GM19025 (cell line): Measurements from ENCODE around the gene DOCK3.
"Not testable (repeated sequence)": the region's sequence is repeated elsewhere in the genome, so short reads cannot be mapped to it uniquely, and the experiment has no call there.

Source experiments
- ATAC-seq: cut with Tn5 transposase; IDR thresholded peaks from one replicate; pipeline ENCODE4 v1.9.1; 2021; ENCODE audit warnings: mild to moderate bottlenecking, low read depth, moderate library complexity; ENCODE audit not compliant: unreplicated experiment

DOCK3 gene

DNA sequence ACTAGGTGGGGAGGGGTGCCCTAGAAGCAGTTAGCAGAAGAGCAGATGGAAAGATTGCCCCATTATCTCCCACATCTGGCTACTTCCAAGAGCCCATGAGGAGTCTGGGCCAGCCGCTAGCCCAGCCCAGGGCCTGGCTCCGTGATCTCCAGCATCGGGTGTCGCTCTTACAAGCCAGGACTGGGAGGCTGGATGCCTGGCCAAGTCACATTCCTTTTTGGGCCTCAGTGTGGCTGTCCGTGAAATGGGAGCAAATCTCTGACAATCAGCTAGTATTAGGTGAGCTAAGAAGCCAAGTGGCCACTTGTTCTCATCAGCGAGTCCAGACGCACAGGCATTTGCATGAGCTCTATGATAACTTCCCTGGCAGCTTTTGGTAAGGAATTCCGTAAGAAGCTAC lies 23.3 kb upstream of the DOCK3 start:
- no peak for ATAC-seq

DNA sequence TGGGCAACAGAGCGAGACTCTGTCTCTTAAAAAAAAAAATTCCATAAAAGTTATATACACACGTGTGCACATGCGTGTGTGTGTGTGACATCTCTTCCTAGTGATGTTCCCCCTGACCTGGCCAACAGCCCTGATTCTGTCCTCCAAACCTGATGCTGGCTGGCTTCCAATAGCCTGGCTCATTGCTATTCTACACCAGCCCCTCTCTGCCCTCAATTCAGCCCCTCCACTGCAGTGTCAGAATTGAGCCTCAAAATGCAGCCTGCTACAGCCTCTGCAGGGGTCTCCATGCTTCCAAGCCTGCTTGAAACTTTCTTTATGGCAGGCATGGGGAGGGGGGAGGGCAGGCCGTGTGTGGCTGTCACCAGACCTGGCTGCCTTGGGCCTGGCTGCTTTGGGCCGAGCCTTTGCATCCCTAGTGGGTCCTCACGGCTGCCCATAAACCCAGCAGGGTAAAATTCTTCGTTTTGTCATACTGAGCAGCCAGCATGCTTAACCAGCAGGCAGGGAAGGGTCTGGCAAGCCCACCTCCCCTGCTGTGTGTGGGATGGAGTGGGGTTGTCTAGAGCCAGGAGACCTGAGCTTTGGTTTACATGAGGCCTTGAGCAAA lies 22.7 kb upstream of the DOCK3 start:
- ATAC-seq = no peak

DNA sequence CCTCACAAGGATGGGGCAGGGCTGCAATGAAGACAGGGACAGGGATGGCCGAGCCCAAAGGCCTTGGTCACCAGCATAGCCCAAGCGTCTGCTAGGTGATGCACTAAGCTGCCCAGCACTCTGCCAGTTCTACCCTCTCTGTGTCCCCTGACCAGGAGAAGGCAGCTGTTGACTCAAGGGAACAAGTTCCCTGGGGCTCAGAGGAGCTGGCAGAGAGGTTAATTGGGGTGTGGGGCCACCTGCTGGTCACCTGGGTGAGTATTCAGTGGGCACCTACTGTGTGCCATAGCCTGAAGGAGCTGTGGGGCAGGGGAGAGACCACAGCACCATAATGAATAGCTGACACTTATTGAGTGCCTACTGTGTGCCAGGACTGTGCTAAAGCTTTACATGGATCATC lies 22.0 kb upstream of the DOCK3 start:
- ATAC-seq = no peak

DNA sequence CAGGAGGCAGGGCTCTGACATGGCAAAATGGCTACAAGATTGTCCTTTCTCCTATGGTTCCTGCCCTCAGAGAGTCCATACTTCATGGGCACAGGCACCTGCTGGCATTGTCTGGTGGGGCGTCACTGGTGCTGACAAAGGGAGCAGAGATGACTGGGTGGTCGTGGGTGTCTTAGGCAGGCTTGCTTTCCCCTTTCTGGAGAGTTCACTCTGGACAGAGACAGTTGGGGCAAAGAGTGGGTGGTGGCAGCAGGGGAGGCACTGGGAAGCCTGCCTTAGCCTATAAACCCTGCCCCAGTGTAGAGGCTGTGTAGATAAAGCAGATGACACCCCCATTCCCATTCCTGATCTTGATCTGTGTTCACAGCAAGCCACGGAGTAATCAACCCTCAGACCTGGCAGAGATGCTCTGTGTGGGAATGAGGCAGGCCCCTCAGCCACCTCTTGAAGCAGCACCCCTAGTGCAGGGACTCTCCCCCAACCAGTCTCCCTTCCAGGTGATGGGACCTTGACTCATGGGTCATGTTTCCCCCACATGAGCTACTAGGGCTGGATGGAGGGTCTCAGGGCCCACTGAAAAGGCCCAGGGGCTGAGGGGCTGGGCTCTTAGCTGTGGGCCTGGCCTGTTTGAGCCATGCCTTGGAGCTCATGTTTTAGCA lies 20.7 kb upstream of the DOCK3 start:
- no peak for ATAC-seq

DNA sequence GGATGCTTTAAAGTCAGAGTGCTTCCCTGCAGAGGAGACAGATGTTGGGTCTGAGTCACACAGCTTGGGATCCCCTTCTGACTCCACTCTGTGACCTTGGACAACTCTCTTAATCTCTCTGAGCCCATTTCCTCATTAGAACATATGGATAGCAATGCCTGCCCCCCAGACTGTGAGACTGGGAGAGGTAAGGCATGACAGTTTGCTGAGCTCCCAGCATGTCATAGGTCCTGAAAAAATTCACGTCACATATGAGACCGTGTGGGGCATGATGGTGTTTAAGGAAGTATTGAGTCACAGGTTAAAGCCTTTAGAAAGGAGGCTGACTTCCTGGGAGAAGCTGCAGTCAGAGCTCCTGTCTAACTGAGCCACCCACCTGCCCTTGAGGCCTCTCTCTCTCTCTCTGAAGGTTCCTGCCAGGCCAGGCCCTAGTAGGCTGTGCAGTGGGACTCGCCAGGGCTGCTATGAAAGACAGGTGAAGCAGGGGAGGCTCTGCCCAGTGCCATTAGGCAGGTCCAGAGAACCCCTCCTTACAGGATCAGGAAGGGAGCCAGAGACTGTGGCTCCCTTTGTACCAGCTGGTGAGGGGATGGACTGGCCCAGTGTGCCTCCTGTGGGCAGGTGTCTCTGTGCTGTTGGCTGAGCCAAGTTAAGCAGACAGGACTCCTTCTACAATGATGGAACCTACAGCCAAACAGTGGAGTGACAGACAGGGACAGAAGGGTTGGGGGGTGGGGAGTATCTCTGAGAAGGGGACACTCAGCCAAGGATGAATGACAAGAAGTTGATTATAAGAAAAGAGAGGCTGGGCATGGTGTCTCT lies 19.5 kb upstream of the DOCK3 start:
- no peak for ATAC-seq

DNA sequence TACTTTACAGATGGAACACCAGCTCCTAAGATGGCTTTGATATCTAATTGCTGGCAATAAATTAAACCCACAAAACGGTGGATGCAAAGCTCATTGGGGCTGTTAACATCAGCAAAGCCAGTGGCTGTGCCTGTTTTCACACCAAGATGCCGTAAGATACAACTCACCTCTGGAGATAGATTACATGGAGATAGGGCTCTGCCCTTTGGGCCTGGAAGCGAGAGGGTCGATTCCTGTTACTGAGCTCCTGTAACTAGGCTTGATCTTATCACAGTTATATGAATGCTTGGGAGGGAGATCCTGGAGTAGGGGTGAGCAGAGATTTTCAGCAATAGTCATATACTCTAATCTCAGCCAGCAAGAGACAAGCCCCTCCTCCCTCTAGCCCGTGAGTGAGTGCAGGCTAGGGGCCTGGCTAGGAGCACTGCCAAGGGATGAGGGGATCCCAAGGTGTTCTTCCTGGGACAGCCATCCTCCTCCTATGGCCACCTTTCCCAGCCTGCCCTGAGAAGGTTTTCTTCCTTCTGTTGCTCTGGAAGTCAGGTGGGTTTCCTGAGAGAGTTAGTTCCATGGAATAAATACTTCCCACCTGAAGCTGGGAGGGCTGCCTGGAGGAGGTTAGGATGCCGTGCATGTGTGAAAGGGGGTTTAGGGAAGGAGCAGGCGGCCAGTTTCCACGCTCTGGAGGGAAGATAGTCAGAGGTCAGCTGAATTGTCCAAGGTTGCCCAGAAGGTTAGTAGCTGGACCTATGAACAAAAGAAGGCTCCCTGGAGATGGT lies 18.1 kb upstream of the DOCK3 start:
- no peak for ATAC-seq

DNA sequence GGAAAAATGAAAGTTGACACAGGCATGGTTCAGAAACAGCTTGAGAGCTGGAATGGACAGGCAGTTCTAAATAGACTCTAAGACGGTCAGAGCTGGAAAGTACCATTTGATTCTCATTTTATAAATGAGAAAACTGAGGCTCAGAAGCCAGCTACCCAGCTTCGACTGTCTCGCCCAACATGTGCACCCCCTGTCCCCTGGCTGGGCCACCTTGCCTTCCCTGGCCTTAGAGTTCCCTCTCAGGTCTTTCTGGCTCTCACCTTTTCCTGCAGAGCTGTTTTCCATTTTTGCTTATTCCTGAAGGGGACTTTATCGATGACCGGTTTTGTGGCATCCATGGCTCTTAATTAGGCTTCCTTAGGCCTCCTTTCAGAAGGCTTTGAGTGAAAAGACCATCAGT lies 17.3 kb upstream of the DOCK3 start:
- no peak for ATAC-seq

DNA sequence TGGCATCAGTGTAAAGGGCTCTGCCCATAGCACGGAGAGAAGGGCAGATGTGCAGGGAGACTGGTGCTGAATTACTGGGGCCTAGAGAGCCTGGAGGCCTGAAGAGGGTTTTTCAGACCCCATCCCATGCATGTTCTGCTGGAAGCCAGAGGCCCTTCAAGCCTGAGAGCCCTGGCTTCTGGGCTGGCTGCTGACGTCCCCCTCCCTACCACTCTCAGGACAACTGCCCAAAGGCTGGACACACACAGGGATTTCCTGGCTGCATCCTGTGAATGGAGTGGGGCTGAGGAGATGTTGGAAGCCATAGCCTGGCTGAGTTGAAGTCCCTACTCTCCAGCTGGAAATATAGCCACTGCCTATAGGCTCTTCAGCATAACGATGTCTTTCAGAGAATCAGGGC lies 16.9 kb upstream of the DOCK3 start:
- no peak for ATAC-seq

DNA sequence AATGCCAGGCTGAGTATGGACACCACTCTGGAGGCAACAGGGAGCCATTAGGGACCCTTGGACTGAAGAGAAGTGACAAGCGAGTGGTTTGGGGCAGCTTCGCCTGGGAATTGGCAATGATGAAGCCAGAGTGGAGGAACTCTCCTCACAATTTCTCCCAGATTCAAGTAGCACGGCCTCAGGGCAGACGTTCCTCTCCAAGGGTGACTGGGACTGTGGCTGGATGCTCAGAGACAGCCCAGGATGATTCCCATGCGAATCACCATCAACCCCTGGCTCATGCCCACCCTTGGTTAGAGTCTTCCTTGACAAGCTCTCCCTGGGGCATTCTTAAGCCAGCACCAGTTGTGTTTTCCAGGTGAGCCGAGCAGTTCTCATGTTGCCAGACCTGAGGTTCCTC lies 16.3 kb upstream of the DOCK3 start:
- no peak for ATAC-seq

DNA sequence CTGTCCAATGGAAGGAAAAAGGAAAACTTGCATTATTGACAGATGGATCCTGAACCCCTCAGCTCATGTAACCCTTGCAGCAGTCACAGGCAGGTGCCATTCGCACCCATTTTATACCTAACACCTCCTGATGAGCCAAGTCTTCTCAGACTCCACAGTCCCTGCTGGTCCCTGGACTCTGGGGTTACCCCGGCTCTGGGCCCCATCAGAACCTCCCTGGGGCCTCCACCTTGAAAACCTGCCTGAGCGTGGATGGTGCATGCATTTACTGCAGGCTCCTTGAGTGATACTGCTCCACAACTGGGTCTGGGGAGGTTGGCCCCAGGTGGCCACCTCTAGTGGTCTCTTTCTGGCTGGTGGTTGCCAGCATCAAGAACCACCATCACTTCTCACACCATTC lies 15.9 kb upstream of the DOCK3 start:
- no peak for ATAC-seq

DNA sequence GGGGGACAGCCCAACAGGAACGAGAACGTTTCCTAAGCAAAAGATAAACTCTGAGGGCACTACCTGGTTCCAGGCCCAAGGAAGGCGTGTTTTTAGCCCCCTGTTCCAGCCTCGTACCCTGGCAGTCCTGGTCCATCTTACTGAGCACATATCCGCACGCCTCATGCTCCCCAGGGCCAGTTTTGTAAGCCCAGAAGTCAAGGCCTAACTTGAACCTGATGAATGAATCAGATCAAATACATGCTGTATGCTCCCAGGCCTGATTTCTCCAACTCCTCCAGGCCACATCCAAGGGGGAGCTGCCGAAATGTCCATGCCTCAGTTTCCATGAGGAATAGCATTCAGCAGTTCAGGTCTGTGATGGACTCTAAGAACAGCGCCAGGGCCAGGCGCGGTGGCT lies 14.3 kb upstream of the DOCK3 start:
- ATAC-seq = no peak

DNA sequence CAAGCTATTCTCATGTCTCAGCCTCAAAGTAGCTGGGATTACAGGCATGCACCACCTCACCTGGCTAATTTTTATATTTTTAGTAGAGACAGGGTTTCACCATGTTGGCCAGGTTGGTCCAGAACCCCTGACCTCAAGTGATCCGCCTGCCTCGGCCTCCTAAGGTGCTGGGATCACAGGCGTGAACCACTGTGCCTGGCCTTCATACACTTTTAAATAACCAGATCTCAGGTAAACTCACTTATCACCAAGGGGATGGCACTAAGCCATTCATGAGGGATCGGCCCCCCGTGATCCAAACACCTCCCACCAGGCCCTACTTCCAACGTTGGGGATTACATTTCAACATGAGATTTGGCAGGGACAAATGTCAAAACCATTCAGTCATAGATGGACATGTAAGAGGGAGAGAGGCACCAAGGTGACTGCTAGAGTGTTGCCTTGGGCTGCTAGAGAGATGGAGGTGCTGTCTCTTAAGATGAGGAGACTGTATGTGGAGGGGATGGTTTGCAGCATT lies 13.3 kb upstream of the DOCK3 start:
- no peak for ATAC-seq

DNA sequence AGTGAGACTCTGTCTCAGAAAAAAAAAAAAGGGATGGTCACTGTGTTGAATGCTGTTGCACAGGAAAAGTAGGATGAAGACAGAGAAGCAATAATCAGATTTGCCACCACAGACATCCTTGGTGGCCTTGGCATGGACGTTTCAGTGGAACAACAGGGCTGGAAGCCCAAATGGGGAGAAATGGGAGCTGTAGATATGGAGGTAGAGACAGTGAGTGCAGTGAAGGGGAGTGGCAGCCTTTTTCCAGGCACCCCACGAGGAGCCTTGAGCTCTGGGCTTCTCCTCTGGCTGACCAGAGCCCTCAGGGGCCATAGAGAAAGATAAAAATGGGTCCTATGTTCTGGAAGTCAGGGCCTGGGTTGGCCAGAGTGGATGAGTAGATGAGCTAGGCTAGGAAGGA lies 12.3 kb upstream of the DOCK3 start:
- no peak for ATAC-seq

DNA sequence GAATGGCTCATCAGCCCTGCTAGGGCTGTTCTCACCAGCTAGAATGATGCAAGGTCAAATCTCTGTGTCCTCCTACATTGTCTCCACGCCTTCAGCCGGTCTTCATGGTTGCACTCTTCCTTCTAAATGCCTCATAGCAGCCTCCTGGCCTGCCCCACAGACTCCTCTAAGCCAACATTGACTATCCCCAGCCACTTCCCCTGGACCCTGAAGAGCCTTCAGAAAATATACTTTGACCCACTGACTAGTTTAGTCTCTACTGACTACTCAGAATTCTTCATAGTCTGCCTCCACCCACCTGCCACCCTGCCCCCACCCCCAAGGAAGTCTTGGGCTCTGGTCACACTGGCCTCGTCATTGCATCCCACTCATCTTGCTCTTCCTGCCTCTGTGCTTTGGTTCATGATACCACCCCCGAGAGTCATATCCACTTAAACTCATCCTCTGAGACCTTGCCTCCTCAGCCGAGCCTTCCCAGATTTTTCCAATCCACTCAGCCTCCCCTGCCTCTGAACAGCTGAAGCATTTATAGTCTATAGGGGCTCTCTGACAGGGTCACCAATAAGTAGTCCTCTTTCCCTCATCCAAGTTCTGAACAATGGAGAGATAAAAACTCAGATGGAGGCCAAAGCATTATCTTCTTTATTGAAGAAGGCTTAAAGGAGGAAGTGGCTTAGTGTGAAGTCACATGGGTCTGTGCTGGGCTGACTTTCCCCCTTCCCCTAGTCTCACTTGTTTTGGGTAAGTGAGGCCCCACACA lies 9.5 kb upstream of the DOCK3 start:
- ATAC-seq = no peak

DNA sequence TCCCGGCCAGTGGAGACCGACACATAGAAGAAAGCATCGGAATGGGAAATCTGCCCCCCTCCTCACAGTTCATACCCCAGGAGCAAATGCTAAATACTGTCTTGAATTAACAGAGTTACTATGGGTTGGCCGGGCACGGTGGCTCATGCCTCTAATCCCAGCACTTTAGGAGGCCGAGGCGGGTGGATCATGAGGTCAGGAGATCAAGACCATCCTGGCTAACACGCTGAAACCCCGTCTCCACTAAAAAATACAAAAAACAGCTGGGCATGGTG lies 8.9 kb upstream of the DOCK3 start:
- ATAC-seq = not testable (repeated sequence)

DNA sequence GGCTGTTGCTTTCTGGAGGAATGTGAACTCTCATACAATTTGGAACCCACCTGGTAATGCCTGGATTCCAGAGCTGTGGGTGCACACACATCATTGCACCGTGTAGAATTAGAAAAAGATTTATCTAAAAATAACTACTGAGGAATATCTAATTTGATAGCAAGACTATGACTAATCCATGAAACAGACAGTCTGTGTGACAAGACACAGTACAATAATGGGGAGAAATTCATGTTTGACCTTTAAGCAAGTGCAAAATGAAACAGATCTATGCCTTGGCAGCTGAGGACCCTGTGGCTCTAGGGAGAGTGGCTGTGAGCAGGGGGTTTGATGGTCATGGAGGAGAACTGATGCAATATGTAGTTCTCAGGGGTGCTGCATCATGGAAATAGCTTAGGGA lies 7.9 kb upstream of the DOCK3 start:
- no peak for ATAC-seq

DNA sequence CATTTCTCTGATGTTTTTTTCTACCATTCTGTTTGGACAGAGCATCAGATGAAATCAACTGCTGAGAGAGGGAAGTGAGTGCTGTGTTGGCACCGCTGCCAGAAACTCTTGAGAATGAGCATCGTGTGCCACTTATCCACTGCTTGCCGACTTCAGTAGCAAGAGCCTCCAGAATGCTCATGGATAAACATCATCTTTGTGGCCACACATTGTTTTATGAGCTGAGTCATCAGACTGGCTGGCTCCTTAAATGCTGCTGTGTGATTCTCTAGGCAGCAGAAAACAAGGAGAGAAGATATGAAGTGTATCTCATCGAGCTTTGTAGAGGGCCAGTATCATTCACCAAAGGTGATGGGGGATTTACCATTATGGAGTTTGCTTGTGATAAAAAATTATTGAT lies 3.4 kb upstream of the DOCK3 start:
- no peak for ATAC-seq

DNA sequence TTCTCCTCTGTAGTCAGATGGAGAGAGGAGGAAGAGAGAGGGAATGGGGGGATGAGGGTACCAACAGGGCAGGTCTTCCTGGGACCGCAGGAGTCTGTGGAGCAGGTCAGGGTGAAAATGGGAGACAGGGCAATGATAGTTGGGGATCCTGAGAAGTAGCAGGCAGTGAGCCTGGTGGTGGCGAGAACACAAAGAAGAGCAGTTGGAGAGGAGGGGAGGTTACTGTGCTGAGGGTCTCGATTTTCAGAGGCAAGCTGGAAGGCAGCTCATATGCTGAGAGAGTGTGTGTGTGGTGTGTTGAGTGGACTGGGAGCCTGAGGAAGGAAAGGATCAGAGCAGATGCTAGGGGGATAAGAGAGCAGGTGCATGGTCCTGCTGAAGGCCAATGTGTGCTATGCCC lies 2.1 kb upstream of the DOCK3 start:
- no peak for ATAC-seq

DNA sequence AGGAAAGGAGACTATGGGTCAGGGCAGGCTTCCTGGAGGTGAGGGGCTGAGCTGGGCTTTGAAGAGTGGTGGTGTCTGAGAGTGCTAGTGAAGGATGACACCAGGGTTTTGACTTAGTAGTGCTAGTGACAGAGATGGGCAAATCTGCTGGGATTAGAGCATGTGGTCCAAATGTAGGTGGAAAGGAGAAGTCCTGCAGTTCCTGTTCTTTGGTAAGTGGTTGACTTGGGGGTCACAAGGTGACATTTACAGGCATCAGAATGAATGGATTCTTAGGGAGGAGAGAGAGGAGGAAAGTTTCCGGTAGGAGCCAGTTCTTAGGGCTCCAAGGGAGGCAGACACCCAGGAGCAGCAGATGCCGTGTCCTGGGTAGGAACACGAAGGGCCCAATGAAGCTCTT lies 796 bp upstream of the DOCK3 start:
- ATAC-seq = no peak
